Body of pancreas (tissue), 4 donors: Measurements from ENCODE around the gene SLC29A1. TPM values are rescaled to one million over a fixed set of nuclear protein-coding genes. Genes with fewer than 3 reads are reported as not detected.
A peak's percentile ranks its signal among the peaks of the same experiment; 100 is the strongest.

Experiments
- ATAC-seq: fragments of 150-250 bp; one replicate; pipeline ENCODE4 v1.9.1; 2016
- DNase-seq, 4 donors: peaks; one replicate each; pipeline ENCODE4 v3.0.0-alpha.2; 2019
- H3K27ac ChIP-seq, 4 donors: fragments of 200-600 bp; sonication (generic); 1 replicate in 3 of 4; 2 replicates in 1 of 4; pipeline versions ENCODE4 v1.5.1 to v1.6.1; 2016 to 2019; ENCODE audit warnings: mild to moderate bottlenecking in 1 of 4, mixed read lengths in 1 of 4, moderate library complexity in 1 of 4
- H3K27me3 ChIP-seq, 2 donors: fragments of 200-600 bp; sonication (generic); one replicate each; pipeline ENCODE4 v1.6.0; 2016; ENCODE audit warnings: mild to moderate bottlenecking in 1 of 2
- H3K36me3 ChIP-seq, 2 donors: fragments of 200-600 bp; sonication (generic); replicated peaks in 1 of 2; 2 replicates each; pipeline ENCODE4 v1.5.1; 2016; ENCODE audit warnings: low read depth in 2 of 2; ENCODE audit not compliant: insufficient read depth in 1 of 2
- H3K4me1 ChIP-seq: fragments of 200-600 bp; sonication (generic); one replicate; pipeline ENCODE4 v1.6.0; 2016
- H3K4me3 ChIP-seq, 2 donors: fragments of 200-600 bp; sonication (generic); 1 replicate in 1 of 2; 2 replicates in 1 of 2; pipeline ENCODE4 v1.5.1; 2016 to 2019
- H3K9me3 ChIP-seq, 3 donors: fragments of 200-600 bp; sonication (generic); 1 replicate in 2 of 3; 2 replicates in 1 of 3; pipeline ENCODE4 v1.5.1; 2016
- CTCF ChIP-seq, 7 experiments: fragments of 450-650 bp in 4 of 7; fragments of 200-600 bp in 3 of 7; sonication (generic) in 3 of 7; IDR thresholded peaks; one replicate each; pipeline ENCODE4 v1.5.1; 2016 to 2019; ENCODE audit warnings: antibody characterized with exemption in 7 of 7
- POLR2A ChIP-seq, 3 donors: fragments of 450-650 bp; IDR thresholded peaks; one replicate each; pipeline ENCODE4 v1.6.1; 2016; ENCODE audit warnings: antibody characterized with exemption in 3 of 3, mild to moderate bottlenecking in 2 of 3
- WGBS, 2 donors: methylation state at CpG; one replicate each; pipeline ENCODE4 v1.1.5; 2017; 5-methylcytosine and 5-hydroxymethylcytosine counted together
- intact Hi-C: fragments of 100-400 bp; cut with DNase I; formaldehyde crosslinking; loops from one replicate; pipeline ENCODE4 v1.15.1; 2023
- total RNA-seq, 2 donors: library from RNA; depleted of rRNA; stranded (reverse); fragments of >200 nt; gene quantifications; one replicate each; pipeline ENCODE4 v1.1.0, GENCODE V29; 2016

SLC29A1 gene
- total RNA-seq, 2 donors from 2014 or later = 44.8 to 90.3 TPM

- DNase-seq (peak; percentile 58 to 62 (median 59)), ATAC-seq (no peak)
- WGBS, 2 donors = 60 to 66% methylated on average over 10 of the region's 10 CpGs
- intact Hi-C loops = no loop called here
- TF ChIP-seq POLR2A (IDR thresholded peaks at IDR 0.05) (no peak), CTCF (IDR thresholded peaks at IDR 0.05) (peak; percentile 21 to 44 (median 39))
- H3K27me3 ChIP-seq = no peaks in the 10 kb centered on the region
- peaks cover 86% of the 10 kb centered on the region for H3K4me1 ChIP-seq
- no peak overlapping the region for H3K27ac ChIP-seq
- no peak overlapping the region for H3K4me3 ChIP-seq
- H3K9me3 ChIP-seq = no peaks in the 10 kb centered on the region
- peaks cover 44 to 54% of the 10 kb centered on the region in 2 donors for H3K36me3 ChIP-seq
Observed at GRCh38 chr6:44253307-44254101, 30.1 kb downstream of the SLC29A1 start.

- DNase-seq (no peak), ATAC-seq (no peak)
- H3K4me3 ChIP-seq = no peak overlapping the region
- TF ChIP-seq CTCF (IDR thresholded peaks at IDR 0.05) (no peak), POLR2A (IDR thresholded peaks at IDR 0.05) (peak in 1 of 3 donors; percentile 11)
- H3K27ac ChIP-seq = no peak overlapping the region
- peaks cover 76% of the 10 kb centered on the region for H3K4me1 ChIP-seq
- H3K36me3 ChIP-seq = peaks cover 44 to 50% of the 10 kb centered on the region in 2 donors
- no peaks in the 10 kb centered on the region for H3K9me3 ChIP-seq
- intact Hi-C loops = no loop called here
- 78 to 82% methylated on average over 12 of the region's 12 CpGs for WGBS, 2 donors
- H3K27me3 ChIP-seq = no peaks in the 10 kb centered on the region
Observed at GRCh38 chr6:44254191-44255104, 31.1 kb downstream of the SLC29A1 start.

GRCh38 chr6:44255105-44255808 is 31.9 kb downstream of the SLC29A1 start:
- DNase-seq = peak in 1 of 4 donors; percentile 22
- ATAC-seq = no peak
- Histone ChIP-seq H3K27ac (peak overlapping the region in 2 of 4 donors; percentile 92 to 93), H3K4me3 (no peak overlapping the region), H3K36me3 (peaks cover 37 to 43% of the 10 kb centered on the region in 2 donors), H3K9me3 (no peaks in the 10 kb centered on the region), H3K4me1 (peaks cover 68% of the 10 kb centered on the region), H3K27me3 (no peaks in the 10 kb centered on the region)
- intact Hi-C loops = no loop called here
- TF ChIP-seq POLR2A (IDR thresholded peaks at IDR 0.05) (no peak), CTCF (IDR thresholded peaks at IDR 0.05) (no peak)
- WGBS, 2 donors = 45 to 52% methylated on average over 16 of the region's 16 CpGs

GRCh38 chr6:44255871-44256774 is 32.7 kb downstream of the SLC29A1 start:
- H3K4me3 ChIP-seq = peak overlapping the region in 1 of 2 donors; percentile 94
- ATAC-seq (peak; percentile 17), DNase-seq (peak in 3 of 4 donors; percentile 32 to 37 (median 34))
- H3K4me1 ChIP-seq = peaks cover 60% of the 10 kb centered on the region
- no peaks in the 10 kb centered on the region for H3K27me3 ChIP-seq
- peak overlapping the region; percentile 89 to 94 (median 92) for H3K27ac ChIP-seq
- peaks cover 28 to 35% of the 10 kb centered on the region in 2 donors for H3K36me3 ChIP-seq
- TF ChIP-seq CTCF (IDR thresholded peaks at IDR 0.05) (no peak), POLR2A (IDR thresholded peaks at IDR 0.05) (no peak)
- 12 to 17% methylated on average over 10 to 15 of the region's 15 CpGs for WGBS, 2 donors
- intact Hi-C loops = no loop called here
- H3K9me3 ChIP-seq = no peaks in the 10 kb centered on the region
